ENCODE measurements around the gene ELP6.
"Not testable (repeated sequence)": the region's sequence is repeated elsewhere in the genome, so short reads cannot be mapped to it uniquely, and the experiment has no call there.

Gene ELP6

GRCh38 chr3:47525617-47526016 is 12.1 kb upstream of the ELP6 start:
- no peaks in the 10 kb centered on the region for H3K27me3 ChIP-seq (ENCODE audit: insufficient read depth, low read length)
- no peaks in the 10 kb centered on the region for H3K9me3 ChIP-seq (ENCODE audit: low read length)
- H3K4me1 ChIP-seq (ENCODE audit: insufficient read depth, low read length) = peaks cover 12% of the 10 kb centered on the region
- no peaks in the 10 kb centered on the region for H3K36me3 ChIP-seq (ENCODE audit: insufficient read depth, low read length)
- no peak overlapping the region for H2AFZ ChIP-seq (ENCODE audit: low read depth, low read length)
- no peak overlapping the region for H3K4me3 ChIP-seq (ENCODE audit: low read length)

GRCh38 chr3:47523310-47524073 is 10.0 kb upstream of the ELP6 start:
- peaks cover 14% of the 10 kb centered on the region for H3K4me1 ChIP-seq (ENCODE audit: insufficient read depth, low read length)
- no peak overlapping the region for H2AFZ ChIP-seq (ENCODE audit: low read depth, low read length)
- H3K27me3 ChIP-seq (ENCODE audit: insufficient read depth, low read length) = no peaks in the 10 kb centered on the region
- no peak overlapping the region for H3K4me3 ChIP-seq (ENCODE audit: low read length)
- no peaks in the 10 kb centered on the region for H3K9me3 ChIP-seq (ENCODE audit: low read length)
- no peaks in the 10 kb centered on the region for H3K36me3 ChIP-seq (ENCODE audit: insufficient read depth, low read length)

GRCh38 chr3:47522082-47522987 is 8.8 kb upstream of the ELP6 start:
- H2AFZ ChIP-seq (ENCODE audit: low read depth, low read length) = peak overlapping the region; percentile 18
- peaks cover 14% of the 10 kb centered on the region for H3K4me1 ChIP-seq (ENCODE audit: insufficient read depth, low read length)
- no peaks in the 10 kb centered on the region for H3K27me3 ChIP-seq (ENCODE audit: insufficient read depth, low read length)
- no peak overlapping the region for H3K4me3 ChIP-seq (ENCODE audit: low read length)
- no peaks in the 10 kb centered on the region for H3K36me3 ChIP-seq (ENCODE audit: insufficient read depth, low read length)
- H3K9me3 ChIP-seq (ENCODE audit: low read length) = no peaks in the 10 kb centered on the region

- Histone ChIP-seq H2AFZ (ENCODE audit: low read depth, low read length) (peak overlapping the region; percentile 22), H3K9me3 (ENCODE audit: low read length) (no peaks in the 10 kb centered on the region), H3K4me1 (ENCODE audit: insufficient read depth, low read length) (peaks cover 18% of the 10 kb centered on the region), H3K27me3 (ENCODE audit: insufficient read depth, low read length) (no peaks in the 10 kb centered on the region), H3K36me3 (ENCODE audit: insufficient read depth, low read length) (no peaks in the 10 kb centered on the region), H3K4me3 (ENCODE audit: low read length) (no peak overlapping the region)
These were observed 7.2 kb upstream of the ELP6 start for GRCh38 chr3:47520756-47521155.

- no peak overlapping the region for H3K4me3 ChIP-seq (ENCODE audit: low read length)
These were observed 4.4 kb upstream of the ELP6 start for GRCh38 chr3:47517937-47518336.

GRCh38 chr3:47515864-47516319 is 2.4 kb upstream of the ELP6 start:
- Histone ChIP-seq H3K4me3 (ENCODE audit: low read length) (no peak overlapping the region), H3K36me3 (ENCODE audit: insufficient read depth, low read length) (peaks cover 5% of the 10 kb centered on the region), H3K4me1 (ENCODE audit: insufficient read depth, low read length) (peaks cover 17% of the 10 kb centered on the region), H2AFZ (ENCODE audit: low read depth, low read length) (no peak overlapping the region), H3K27me3 (ENCODE audit: insufficient read depth, low read length) (no peaks in the 10 kb centered on the region), H3K9me3 (ENCODE audit: low read length) (no peaks in the 10 kb centered on the region)

More at GRCh38 chr3:47517937-47518336, 4.4 kb upstream of the ELP6 start:
- Histone ChIP-seq H3K36me3 (ENCODE audit: insufficient read depth, low read length) (no peaks in the 10 kb centered on the region), H3K27me3 (ENCODE audit: insufficient read depth, low read length) (no peaks in the 10 kb centered on the region), H2AFZ (ENCODE audit: low read depth, low read length) (no peak overlapping the region), H3K9me3 (ENCODE audit: low read length) (no peaks in the 10 kb centered on the region), H3K4me1 (ENCODE audit: insufficient read depth, low read length) (peaks cover 21% of the 10 kb centered on the region)

GRCh38 chr3:47515100-47515499 is 1.6 kb upstream of the ELP6 start:
- no peak overlapping the region for H2AFZ ChIP-seq (ENCODE audit: low read depth, low read length)
- H3K36me3 ChIP-seq (ENCODE audit: insufficient read depth, low read length) = peaks cover 13% of the 10 kb centered on the region
- H3K9me3 ChIP-seq (ENCODE audit: low read length) = no peaks in the 10 kb centered on the region
- H3K4me3 ChIP-seq (ENCODE audit: low read length) = no peak overlapping the region
- peaks cover 12% of the 10 kb centered on the region for H3K4me1 ChIP-seq (ENCODE audit: insufficient read depth, low read length)
- no peaks in the 10 kb centered on the region for H3K27me3 ChIP-seq (ENCODE audit: insufficient read depth, low read length)

GRCh38 chr3:47512416-47513124 is 942 bp downstream of the ELP6 start:
- H3K4me1 ChIP-seq (ENCODE audit: insufficient read depth, low read length) = peaks cover 12% of the 10 kb centered on the region
- H3K4me3 ChIP-seq (ENCODE audit: low read length) = peak overlapping the region; percentile 64
- no peaks in the 10 kb centered on the region for H3K27me3 ChIP-seq (ENCODE audit: insufficient read depth, low read length)

GRCh38 chr3:47505267-47505666 is 8.2 kb downstream of the ELP6 start:
- not testable (repeated sequence) for H3K9me3 ChIP-seq (ENCODE audit: low read length); H3K4me3 ChIP-seq (ENCODE audit: low read length); H3K4me1 ChIP-seq (ENCODE audit: insufficient read depth, low read length); H2AFZ ChIP-seq (ENCODE audit: low read depth, low read length); H3K27me3 ChIP-seq (ENCODE audit: insufficient read depth, low read length)
- peaks cover 56% of the 10 kb centered on the region for H3K36me3 ChIP-seq (ENCODE audit: insufficient read depth, low read length)

More at GRCh38 chr3:47512416-47513124, 942 bp downstream of the ELP6 start:
- H2AFZ ChIP-seq (ENCODE audit: low read depth, low read length) = peak overlapping the region; percentile 56
- H3K9me3 ChIP-seq (ENCODE audit: low read length) = no peaks in the 10 kb centered on the region
- H3K36me3 ChIP-seq (ENCODE audit: insufficient read depth, low read length) = peaks cover 31% of the 10 kb centered on the region

GRCh38 chr3:47504113-47504512 is 9.4 kb downstream of the ELP6 start:
- Histone ChIP-seq H2AFZ (ENCODE audit: low read depth, low read length) (no peak overlapping the region), H3K36me3 (ENCODE audit: insufficient read depth, low read length) (peaks cover 49% of the 10 kb centered on the region), H3K4me1 (ENCODE audit: insufficient read depth, low read length) (peaks cover 3% of the 10 kb centered on the region), H3K4me3 (ENCODE audit: low read length) (no peak overlapping the region), H3K9me3 (ENCODE audit: low read length) (no peaks in the 10 kb centered on the region), H3K27me3 (ENCODE audit: insufficient read depth, low read length) (no peaks in the 10 kb centered on the region)

GRCh38 chr3:47503033-47503432 is 10.5 kb downstream of the ELP6 start:
- no peak overlapping the region for H3K4me3 ChIP-seq (ENCODE audit: low read length)
- no peaks in the 10 kb centered on the region for H3K9me3 ChIP-seq (ENCODE audit: low read length)
- H3K4me1 ChIP-seq (ENCODE audit: insufficient read depth, low read length) = peaks cover 3% of the 10 kb centered on the region
- H2AFZ ChIP-seq (ENCODE audit: low read depth, low read length) = no peak overlapping the region
- no peaks in the 10 kb centered on the region for H3K27me3 ChIP-seq (ENCODE audit: insufficient read depth, low read length)
- peaks cover 53% of the 10 kb centered on the region for H3K36me3 ChIP-seq (ENCODE audit: insufficient read depth, low read length)

GRCh38 chr3:47496892-47497291 is 16.6 kb downstream of the ELP6 start:
- H3K27me3 ChIP-seq (ENCODE audit: insufficient read depth, low read length) = no peaks in the 10 kb centered on the region
- H3K4me3 ChIP-seq (ENCODE audit: low read length) = no peak overlapping the region
- peaks cover 50% of the 10 kb centered on the region for H3K36me3 ChIP-seq (ENCODE audit: insufficient read depth, low read length)
- H2AFZ ChIP-seq (ENCODE audit: low read depth, low read length) = no peak overlapping the region
- no peaks in the 10 kb centered on the region for H3K9me3 ChIP-seq (ENCODE audit: low read length)
- peaks cover 3% of the 10 kb centered on the region for H3K4me1 ChIP-seq (ENCODE audit: insufficient read depth, low read length)

GRCh38 chr3:47495886-47496285 is 17.6 kb downstream of the ELP6 start:
- Histone ChIP-seq H3K4me1 (ENCODE audit: insufficient read depth, low read length) (no peaks in the 10 kb centered on the region), H2AFZ (ENCODE audit: low read depth, low read length) (no peak overlapping the region), H3K27me3 (ENCODE audit: insufficient read depth, low read length) (no peaks in the 10 kb centered on the region), H3K9me3 (ENCODE audit: low read length) (no peaks in the 10 kb centered on the region), H3K36me3 (ENCODE audit: insufficient read depth, low read length) (peaks cover 41% of the 10 kb centered on the region), H3K4me3 (ENCODE audit: low read length) (no peak overlapping the region)

Measured in neuron (in vitro differentiated cells).